GM23338 (cell line): Measurements from ENCODE around the gene KIAA1671. TPM values are rescaled to one million over a fixed set of nuclear protein-coding genes. Genes with fewer than 3 reads are reported as not detected.

Source experiments
- ATAC-seq: fragments of 200-7000 bp; cut with Tn5 transposase; 3 replicates; pipeline ENCODE4 v1.9.1; 2020
- DNase-seq: peaks from one replicate; pipeline ENCODE4 v3.0.0-alpha.2; 2015; ENCODE audit warnings: low spot score
- H2AFZ ChIP-seq: fragments of 200-600 bp; sonication (generic); 2 replicates; pipeline ENCODE4 v1.8.0; 2016; ENCODE audit warnings: antibody characterized with exemption, mild to moderate bottlenecking, moderate library complexity
- H3F3A ChIP-seq: fragments of 200-600 bp; sonication (generic); replicated peaks from 2 replicates; pipeline ENCODE4 v1.8.0; 2017; ENCODE audit warnings: antibody characterized with exemption, mixed run types, low read depth
- H3K27ac ChIP-seq: fragments of 200-600 bp; sonication (generic); 2 replicates; pipeline ENCODE4 v1.6.1; 2016; ENCODE audit warnings: low read depth
- H3K27me3 ChIP-seq: fragments of 200-600 bp; sonication (generic); 2 replicates; pipeline ENCODE4 v1.8.0; 2016; ENCODE audit warnings: mild to moderate bottlenecking, mixed run types, moderate library complexity; ENCODE audit not compliant: insufficient read depth
- H3K36me3 ChIP-seq: fragments of 200-600 bp; sonication (generic); 2 replicates; pipeline ENCODE4 v1.8.0; 2016; ENCODE audit warnings: mild to moderate bottlenecking; ENCODE audit not compliant: insufficient read depth
- H3K4me1 ChIP-seq: fragments of 200-600 bp; sonication (generic); 2 replicates; pipeline ENCODE4 v1.8.0; 2016; ENCODE audit warnings: mild to moderate bottlenecking, moderate library complexity; ENCODE audit not compliant: insufficient read depth
- H3K4me2 ChIP-seq: fragments of 200-600 bp; sonication (generic); 2 replicates; pipeline ENCODE4 v1.7.1; 2017; ENCODE audit warnings: mixed run types
- H3K4me3 ChIP-seq: fragments of 200-600 bp; sonication (generic); 2 replicates; pipeline ENCODE4 v1.6.1; 2016; ENCODE audit warnings: mixed run types
- H3K79me2 ChIP-seq: fragments of 200-600 bp; sonication (generic); replicated peaks from 2 replicates; pipeline ENCODE4 v1.8.0; 2017; ENCODE audit warnings: mild to moderate bottlenecking; ENCODE audit not compliant: insufficient read depth
- H3K9me2 ChIP-seq: fragments of 200-600 bp; sonication (generic); 2 replicates; pipeline ENCODE4 v1.8.0; 2017; ENCODE audit not compliant: insufficient read depth
- H4K20me1 ChIP-seq: fragments of 200-600 bp; sonication (generic); replicated peaks from 2 replicates; pipeline ENCODE4 v1.8.0; 2017; ENCODE audit warnings: mild to moderate bottlenecking; ENCODE audit not compliant: insufficient read depth
- H3K27ac Mint-ChIP-seq: 2 replicates; pipeline ENCODE4 v1.8.0; 2020; ENCODE audit warnings: inconsistent platforms, mild to moderate bottlenecking, moderate library complexity, mixed read lengths
- H3K27me3 Mint-ChIP-seq: 3 replicates; pipeline ENCODE4 v1.8.0; 2022; ENCODE audit warnings: low read depth, mild to moderate bottlenecking, moderate library complexity, mixed read lengths, inconsistent platforms; ENCODE audit not compliant: insufficient read depth, poor library complexity
- H3K36me3 Mint-ChIP-seq: 3 replicates; pipeline ENCODE4 v1.8.0; 2021; ENCODE audit warnings: low read depth, mild to moderate bottlenecking, inconsistent platforms, moderate library complexity, mixed read lengths
- H3K4me1 Mint-ChIP-seq: 3 replicates; pipeline ENCODE4 v1.8.0; 2020; ENCODE audit warnings: mild to moderate bottlenecking, inconsistent platforms, mixed read lengths
- H3K4me3 Mint-ChIP-seq: 3 replicates; pipeline ENCODE4 v1.8.0; 2021; ENCODE audit warnings: moderate library complexity, mild to moderate bottlenecking, inconsistent platforms, mixed read lengths
- H3K9me3 Mint-ChIP-seq: 3 replicates; pipeline ENCODE4 v1.8.0; 2020; ENCODE audit warnings: moderate library complexity, mild to moderate bottlenecking, inconsistent platforms, mixed read lengths
- CREB1 ChIP-seq: fragments of 250-450 bp; sonication (Bioruptor Pico); IDR thresholded peaks from 2 replicates; pipeline ENCODE4 v1.5.0; 2020; ENCODE audit warnings: low read depth, mild to moderate bottlenecking, moderate library complexity
- EZH2phosphoT487 ChIP-seq: fragments of 200-600 bp; sonication (generic); IDR thresholded peaks from one replicate; pipeline ENCODE4 v1.8.1; 2018; ENCODE audit warnings: antibody characterized with exemption; ENCODE audit not compliant: unreplicated experiment
- JUNB ChIP-seq: IDR thresholded peaks from one replicate; pipeline ENCODE4 v1.6.1; 2016; ENCODE audit warnings: antibody characterized with exemption; ENCODE audit not compliant: unreplicated experiment
- NANOG ChIP-seq: IDR thresholded peaks from 2 replicates; pipeline ENCODE4 v1.6.1; 2016; ENCODE audit warnings: antibody characterized with exemption, borderline replicate concordance
- POLR2AphosphoS5 ChIP-seq: IDR thresholded peaks from 2 replicates; pipeline ENCODE4 v1.6.1; 2016; ENCODE audit warnings: antibody characterized with exemption, low read depth
- ZNF114 ChIP-seq: fragments of 250-450 bp; sonication (Bioruptor Pico); IDR thresholded peaks from 2 replicates; pipeline ENCODE4 v1.5.0; 2020; ENCODE audit warnings: mild to moderate bottlenecking, moderate library complexity
- ZNF331 ChIP-seq: fragments of 250-450 bp; sonication (Bioruptor Pico); IDR thresholded peaks from 2 replicates; pipeline ENCODE4 v1.5.0; 2020; ENCODE audit warnings: low read depth, mild to moderate bottlenecking, moderate library complexity
- polyA plus RNA-seq: library from polyadenylated mRNA; unstranded; fragments of >200 nt; fragmentation: Nextera tagmentation; extraction: Ambion mirVana; gene quantifications from 2 replicates; pipeline ENCODE4 v1.2.1, GENCODE V29; 2016
- total RNA-seq: library from RNA; depleted of rRNA; stranded (reverse); fragments of >200 nt; shearing (Covaris generic); gene quantifications from 2 replicates; pipeline ENCODE4 v1.2.3, GENCODE V29; 2014
- TF ChIP-seq, protein P1 (sequence below): IDR thresholded peaks from 2 replicates; pipeline ENCODE4 v1.6.1; 2016; ENCODE audit warnings: antibody characterized with exemption
- TF ChIP-seq, protein P2 (sequence below): fragments of 250-450 bp; sonication (Bioruptor Pico); IDR thresholded peaks from 2 replicates; pipeline ENCODE4 v1.5.0; 2020; ENCODE audit warnings: mild to moderate bottlenecking, moderate library complexity
- TF ChIP-seq, protein P3 (sequence below): IDR thresholded peaks from one replicate; pipeline ENCODE4 v1.6.1; 2018; ENCODE audit warnings: antibody characterized with exemption; ENCODE audit not compliant: unreplicated experiment

Gene KIAA1671
- total and polyA plus RNA-seq, 2 experiments from 2014 or later = 6.1 to 27.2 TPM

DNA sequence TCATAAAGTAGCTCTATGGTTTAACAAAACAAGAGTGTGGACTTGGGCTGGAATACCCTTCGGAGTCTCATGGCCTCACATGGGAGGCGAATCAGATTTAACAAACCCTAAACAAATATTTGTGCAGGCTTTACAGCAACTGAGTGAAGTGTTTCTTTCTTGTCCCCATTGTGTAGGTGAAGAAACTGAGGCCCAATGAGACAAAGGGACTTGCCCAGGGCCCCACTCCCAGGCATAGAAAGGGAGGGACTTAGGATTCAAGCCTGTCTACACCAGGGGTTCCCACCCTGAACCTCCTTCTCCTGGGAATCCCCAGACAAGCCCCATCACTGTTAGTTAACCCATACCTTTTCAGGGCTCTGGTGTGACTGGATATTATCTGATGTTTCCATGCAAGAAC is 192.0 kb downstream of the KIAA1671 start:
- H3K9me2 ChIP-seq = no peaks in the 10 kb centered on the region
- H3K27ac ChIP-seq = no peak overlapping the region
- H3F3A ChIP-seq = no peaks in the 10 kb centered on the region
- TF ChIP-seq ZNF331 (no peak), ZNF114 (CRISPR knock-in tag) (no peak)
- TF ChIP-seq, protein P1, sequence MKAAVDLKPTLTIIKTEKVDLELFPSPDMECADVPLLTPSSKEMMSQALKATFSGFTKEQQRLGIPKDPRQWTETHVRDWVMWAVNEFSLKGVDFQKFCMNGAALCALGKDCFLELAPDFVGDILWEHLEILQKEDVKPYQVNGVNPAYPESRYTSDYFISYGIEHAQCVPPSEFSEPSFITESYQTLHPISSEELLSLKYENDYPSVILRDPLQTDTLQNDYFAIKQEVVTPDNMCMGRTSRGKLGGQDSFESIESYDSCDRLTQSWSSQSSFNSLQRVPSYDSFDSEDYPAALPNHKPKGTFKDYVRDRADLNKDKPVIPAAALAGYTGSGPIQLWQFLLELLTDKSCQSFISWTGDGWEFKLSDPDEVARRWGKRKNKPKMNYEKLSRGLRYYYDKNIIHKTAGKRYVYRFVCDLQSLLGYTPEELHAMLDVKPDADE = no peak
- TF ChIP-seq, protein P2, sequence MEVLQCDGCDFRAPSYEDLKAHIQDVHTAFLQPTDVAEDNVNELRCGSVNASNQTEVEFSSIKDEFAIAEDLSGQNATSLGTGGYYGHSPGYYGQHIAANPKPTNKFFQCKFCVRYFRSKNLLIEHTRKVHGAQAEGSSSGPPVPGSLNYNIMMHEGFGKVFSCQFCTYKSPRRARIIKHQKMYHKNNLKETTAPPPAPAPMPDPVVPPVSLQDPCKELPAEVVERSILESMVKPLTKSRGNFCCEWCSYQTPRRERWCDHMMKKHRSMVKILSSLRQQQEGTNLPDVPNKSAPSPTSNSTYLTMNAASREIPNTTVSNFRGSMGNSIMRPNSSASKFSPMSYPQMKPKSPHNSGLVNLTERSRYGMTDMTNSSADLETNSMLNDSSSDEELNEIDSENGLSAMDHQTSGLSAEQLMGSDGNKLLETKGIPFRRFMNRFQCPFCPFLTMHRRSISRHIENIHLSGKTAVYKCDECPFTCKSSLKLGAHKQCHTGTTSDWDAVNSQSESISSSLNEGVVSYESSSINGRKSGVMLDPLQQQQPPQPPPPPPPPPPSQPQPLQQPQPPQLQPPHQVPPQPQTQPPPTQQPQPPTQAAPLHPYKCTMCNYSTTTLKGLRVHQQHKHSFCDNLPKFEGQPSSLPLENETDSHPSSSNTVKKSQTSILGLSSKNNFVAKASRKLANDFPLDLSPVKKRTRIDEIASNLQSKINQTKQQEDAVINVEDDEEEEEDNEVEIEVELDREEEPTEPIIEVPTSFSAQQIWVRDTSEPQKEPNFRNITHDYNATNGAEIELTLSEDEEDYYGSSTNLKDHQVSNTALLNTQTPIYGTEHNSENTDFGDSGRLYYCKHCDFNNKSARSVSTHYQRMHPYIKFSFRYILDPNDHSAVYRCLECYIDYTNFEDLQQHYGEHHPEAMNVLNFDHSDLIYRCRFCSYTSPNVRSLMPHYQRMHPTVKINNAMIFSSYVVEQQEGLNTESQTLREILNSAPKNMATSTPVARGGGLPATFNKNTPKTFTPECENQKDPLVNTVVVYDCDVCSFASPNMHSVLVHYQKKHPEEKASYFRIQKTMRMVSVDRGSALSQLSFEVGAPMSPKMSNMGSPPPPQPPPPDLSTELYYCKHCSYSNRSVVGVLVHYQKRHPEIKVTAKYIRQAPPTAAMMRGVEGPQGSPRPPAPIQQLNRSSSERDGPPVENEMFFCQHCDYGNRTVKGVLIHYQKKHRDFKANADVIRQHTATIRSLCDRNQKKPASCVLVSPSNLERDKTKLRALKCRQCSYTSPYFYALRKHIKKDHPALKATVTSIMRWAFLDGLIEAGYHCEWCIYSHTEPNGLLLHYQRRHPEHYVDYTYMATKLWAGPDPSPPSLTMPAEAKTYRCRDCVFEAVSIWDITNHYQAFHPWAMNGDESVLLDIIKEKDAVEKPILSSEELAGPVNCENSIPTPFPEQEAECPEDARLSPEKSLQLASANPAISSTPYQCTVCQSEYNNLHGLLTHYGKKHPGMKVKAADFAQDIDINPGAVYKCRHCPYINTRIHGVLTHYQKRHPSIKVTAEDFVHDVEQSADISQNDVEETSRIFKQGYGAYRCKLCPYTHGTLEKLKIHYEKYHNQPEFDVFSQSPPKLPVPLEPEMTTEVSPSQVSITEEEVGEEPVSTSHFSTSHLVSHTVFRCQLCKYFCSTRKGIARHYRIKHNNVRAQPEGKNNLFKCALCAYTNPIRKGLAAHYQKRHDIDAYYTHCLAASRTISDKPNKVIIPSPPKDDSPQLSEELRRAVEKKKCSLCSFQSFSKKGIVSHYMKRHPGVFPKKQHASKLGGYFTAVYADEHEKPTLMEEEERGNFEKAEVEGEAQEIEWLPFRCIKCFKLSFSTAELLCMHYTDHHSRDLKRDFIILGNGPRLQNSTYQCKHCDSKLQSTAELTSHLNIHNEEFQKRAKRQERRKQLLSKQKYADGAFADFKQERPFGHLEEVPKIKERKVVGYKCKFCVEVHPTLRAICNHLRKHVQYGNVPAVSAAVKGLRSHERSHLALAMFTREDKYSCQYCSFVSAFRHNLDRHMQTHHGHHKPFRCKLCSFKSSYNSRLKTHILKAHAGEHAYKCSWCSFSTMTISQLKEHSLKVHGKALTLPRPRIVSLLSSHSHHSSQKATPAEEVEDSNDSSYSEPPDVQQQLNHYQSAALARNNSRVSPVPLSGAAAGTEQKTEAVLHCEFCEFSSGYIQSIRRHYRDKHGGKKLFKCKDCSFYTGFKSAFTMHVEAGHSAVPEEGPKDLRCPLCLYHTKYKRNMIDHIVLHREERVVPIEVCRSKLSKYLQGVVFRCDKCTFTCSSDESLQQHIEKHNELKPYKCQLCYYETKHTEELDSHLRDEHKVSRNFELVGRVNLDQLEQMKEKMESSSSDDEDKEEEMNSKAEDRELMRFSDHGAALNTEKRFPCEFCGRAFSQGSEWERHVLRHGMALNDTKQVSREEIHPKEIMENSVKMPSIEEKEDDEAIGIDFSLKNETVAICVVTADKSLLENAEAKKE (CRISPR knock-in tag) = no peak
- 0 out of 2 replicates have a peak, but pooled peaks cover 6% of the 10 kb centered on the region for H3K4me1 ChIP-seq
- ATAC-seq (no peak), DNase-seq (no peak)
- no peaks in the 10 kb centered on the region for H3K27me3 ChIP-seq
- H3K36me3 Mint-ChIP-seq = no peaks in the 10 kb centered on the region
- H3K4me3 Mint-ChIP-seq = no peak overlapping the region
- no peak overlapping the region for H3K4me3 ChIP-seq
- H3K36me3 ChIP-seq = no peaks in the 10 kb centered on the region
- H3K27me3 Mint-ChIP-seq = peaks cover 2% of the 10 kb centered on the region
- no peak overlapping the region for H3K27ac Mint-ChIP-seq
- H3K79me2 ChIP-seq = no peaks in the 10 kb centered on the region; the same call in 1 of the 2 replicates
- H3K9me3 Mint-ChIP-seq = peaks cover 2% of the 10 kb centered on the region; the same call in 1 of the 3 replicates
- H4K20me1 ChIP-seq = peaks cover 4% of the 10 kb centered on the region
- peaks cover 32% of the 10 kb centered on the region for H3K4me1 Mint-ChIP-seq
- no peak overlapping the region for H2AFZ ChIP-seq
- H3K4me2 ChIP-seq = no peak overlapping the region

DNA sequence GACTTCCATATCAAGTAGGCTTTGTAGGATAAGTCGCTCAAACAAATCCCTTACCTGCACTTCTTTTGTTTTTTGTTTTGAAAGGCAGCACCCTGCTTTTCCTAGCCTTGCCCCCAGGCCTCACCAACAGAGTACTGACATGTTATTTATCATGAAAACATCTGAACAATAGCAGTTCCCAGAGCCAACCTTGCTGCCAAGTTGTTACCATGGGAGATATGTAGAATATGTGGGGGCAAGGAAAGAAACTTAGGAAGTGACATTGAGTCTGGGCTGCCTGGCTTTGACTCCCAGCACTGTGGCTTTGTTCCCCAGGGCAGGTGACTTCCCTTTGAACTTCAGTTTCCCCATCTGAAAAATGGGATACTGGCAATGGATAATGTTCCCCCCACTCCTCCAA is 193.8 kb downstream of the KIAA1671 start:
- Mint-ChIP-seq H3K9me3 (no peaks in the 10 kb centered on the region), H3K4me3 (no peak overlapping the region), H3K36me3 (no peaks in the 10 kb centered on the region), H3K27ac (no peak overlapping the region), H3K4me1 (peaks cover 37% of the 10 kb centered on the region), H3K27me3 (peaks cover 2% of the 10 kb centered on the region)
- Histone ChIP-seq H3K9me2 (no peaks in the 10 kb centered on the region), H4K20me1 (peaks cover 4% of the 10 kb centered on the region), H3K79me2 (no peaks in the 10 kb centered on the region; the same call in 1 of the 2 replicates), H3F3A (no peaks in the 10 kb centered on the region), H2AFZ (no peak overlapping the region), H3K27me3 (no peaks in the 10 kb centered on the region), H3K4me3 (no peak overlapping the region), H3K4me2 (no peak overlapping the region), H3K36me3 (no peaks in the 10 kb centered on the region), H3K4me1 (0 out of 2 replicates have a peak, but pooled peaks cover 6% of the 10 kb centered on the region), H3K27ac (no peak overlapping the region)
- TF ChIP-seq, protein P3, sequence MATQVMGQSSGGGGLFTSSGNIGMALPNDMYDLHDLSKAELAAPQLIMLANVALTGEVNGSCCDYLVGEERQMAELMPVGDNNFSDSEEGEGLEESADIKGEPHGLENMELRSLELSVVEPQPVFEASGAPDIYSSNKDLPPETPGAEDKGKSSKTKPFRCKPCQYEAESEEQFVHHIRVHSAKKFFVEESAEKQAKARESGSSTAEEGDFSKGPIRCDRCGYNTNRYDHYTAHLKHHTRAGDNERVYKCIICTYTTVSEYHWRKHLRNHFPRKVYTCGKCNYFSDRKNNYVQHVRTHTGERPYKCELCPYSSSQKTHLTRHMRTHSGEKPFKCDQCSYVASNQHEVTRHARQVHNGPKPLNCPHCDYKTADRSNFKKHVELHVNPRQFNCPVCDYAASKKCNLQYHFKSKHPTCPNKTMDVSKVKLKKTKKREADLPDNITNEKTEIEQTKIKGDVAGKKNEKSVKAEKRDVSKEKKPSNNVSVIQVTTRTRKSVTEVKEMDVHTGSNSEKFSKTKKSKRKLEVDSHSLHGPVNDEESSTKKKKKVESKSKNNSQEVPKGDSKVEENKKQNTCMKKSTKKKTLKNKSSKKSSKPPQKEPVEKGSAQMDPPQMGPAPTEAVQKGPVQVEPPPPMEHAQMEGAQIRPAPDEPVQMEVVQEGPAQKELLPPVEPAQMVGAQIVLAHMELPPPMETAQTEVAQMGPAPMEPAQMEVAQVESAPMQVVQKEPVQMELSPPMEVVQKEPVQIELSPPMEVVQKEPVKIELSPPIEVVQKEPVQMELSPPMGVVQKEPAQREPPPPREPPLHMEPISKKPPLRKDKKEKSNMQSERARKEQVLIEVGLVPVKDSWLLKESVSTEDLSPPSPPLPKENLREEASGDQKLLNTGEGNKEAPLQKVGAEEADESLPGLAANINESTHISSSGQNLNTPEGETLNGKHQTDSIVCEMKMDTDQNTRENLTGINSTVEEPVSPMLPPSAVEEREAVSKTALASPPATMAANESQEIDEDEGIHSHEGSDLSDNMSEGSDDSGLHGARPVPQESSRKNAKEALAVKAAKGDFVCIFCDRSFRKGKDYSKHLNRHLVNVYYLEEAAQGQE = no peak
- TF ChIP-seq ZNF114 (CRISPR knock-in tag) = no peak
- no peak for TF ChIP-seq JUNB
- no peak for TF ChIP-seq ZNF331
- TF ChIP-seq CREB1 = no peak
- TF ChIP-seq EZH2phosphoT487 = no peak
- TF ChIP-seq POLR2AphosphoS5 = no peak
- TF ChIP-seq, protein P1 = no peak
- no peak for TF ChIP-seq NANOG
- no peak for ATAC-seq
- DNase-seq = no peak
